Stimulated activated effector memory CD8-positive, alpha-beta T cell treated with anti-CD3 and anti-CD28 coated beads, Interleukin-12 subunit alpha, Interleukin-12 subunit beta, amount 100 ng/mL, for 72 hours (primary cell): ENCODE results near the gene SLC6A3.

ENCODE experiments used
- ATAC-seq: fragments of 150-1000 bp; cut with Tn5 transposase; 2 replicates; pipeline ENCODE4 v1.10.0; 2021
- DNase-seq, 2 donors: peaks; one replicate each; pipeline ENCODE4 v3.0.0; 2021 to 2022; ENCODE audit warnings: low spot score in 2 of 2
- H3K27ac Mint-ChIP-seq: one replicate; pipeline ENCODE4 v1.8.0; 2022; ENCODE audit warnings: mild to moderate bottlenecking, mixed read lengths
- H3K36me3 Mint-ChIP-seq: one replicate; pipeline ENCODE4 v1.8.0; 2022; ENCODE audit warnings: mild to moderate bottlenecking, mixed read lengths
- H3K4me1 Mint-ChIP-seq: one replicate; pipeline ENCODE4 v1.8.0; 2022; ENCODE audit warnings: mixed read lengths
- H3K4me3 Mint-ChIP-seq: one replicate; pipeline ENCODE4 v1.8.0; 2022; ENCODE audit warnings: mild to moderate bottlenecking, mixed read lengths
- H3K9me3 Mint-ChIP-seq: one replicate; pipeline ENCODE4 v1.8.0; 2022; ENCODE audit warnings: mixed read lengths

The SLC6A3 gene

GRCh38 chr5:1415626-1416360 lies 29.4 kb downstream of the SLC6A3 start:
- Mint-ChIP-seq H3K36me3 (no peaks in the 10 kb centered on the region), H3K4me1 (peaks cover under 1% of the 10 kb centered on the region), H3K27ac (no peak overlapping the region), H3K4me3 (no peak overlapping the region), H3K9me3 (no peaks in the 10 kb centered on the region)
- ATAC-seq, result no peak
- no peak for DNase-seq

DNA sequence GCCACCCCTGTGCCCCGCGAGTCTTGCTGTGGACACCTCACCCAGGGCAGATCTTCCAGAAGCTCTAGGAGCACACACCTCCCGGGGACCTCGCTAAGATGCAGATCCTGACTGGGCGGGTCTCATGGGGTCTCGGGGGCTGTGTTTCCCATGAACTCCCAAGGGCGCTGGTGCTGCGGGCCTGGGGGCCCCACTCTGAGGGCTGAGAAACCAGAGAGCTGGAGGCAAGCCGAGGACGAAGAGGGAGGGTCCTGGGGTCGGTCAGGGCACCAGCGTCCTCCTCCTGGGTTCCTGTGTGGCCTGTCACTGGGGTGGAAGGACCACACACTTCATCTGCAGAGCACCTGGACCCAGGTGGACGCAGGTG lies 30.2 kb downstream of the SLC6A3 start:
- Mint-ChIP-seq H3K36me3 (no peaks in the 10 kb centered on the region), H3K4me3 (no peak overlapping the region), H3K9me3 (no peaks in the 10 kb centered on the region), H3K27ac (no peak overlapping the region), H3K4me1 (peaks cover 5% of the 10 kb centered on the region)
- no peak for ATAC-seq
- DNase-seq, result no peak

GRCh38 chr5:1414311-1415058 lies 30.8 kb downstream of the SLC6A3 start:
- no peak for DNase-seq
- Mint-ChIP-seq H3K9me3 (no peaks in the 10 kb centered on the region), H3K36me3 (no peaks in the 10 kb centered on the region), H3K27ac (no peak overlapping the region), H3K4me3 (no peak overlapping the region), H3K4me1 (peaks cover 5% of the 10 kb centered on the region)
- no peak for ATAC-seq

GRCh38 chr5:1413611-1414241 lies 31.5 kb downstream of the SLC6A3 start:
- Mint-ChIP-seq H3K4me1 (peaks cover 5% of the 10 kb centered on the region), H3K27ac (no peak overlapping the region), H3K9me3 (no peaks in the 10 kb centered on the region), H3K36me3 (no peaks in the 10 kb centered on the region), H3K4me3 (no peak overlapping the region)
- ATAC-seq, result no peak
- DNase-seq, result no peak

GRCh38 chr5:1413211-1413610 lies 32.0 kb downstream of the SLC6A3 start:
- Mint-ChIP-seq H3K36me3 (no peaks in the 10 kb centered on the region), H3K27ac (no peak overlapping the region), H3K4me1 (peaks cover 5% of the 10 kb centered on the region), H3K4me3 (no peak overlapping the region), H3K9me3 (no peaks in the 10 kb centered on the region)
- ATAC-seq (no peak), DNase-seq (no peak)

DNA sequence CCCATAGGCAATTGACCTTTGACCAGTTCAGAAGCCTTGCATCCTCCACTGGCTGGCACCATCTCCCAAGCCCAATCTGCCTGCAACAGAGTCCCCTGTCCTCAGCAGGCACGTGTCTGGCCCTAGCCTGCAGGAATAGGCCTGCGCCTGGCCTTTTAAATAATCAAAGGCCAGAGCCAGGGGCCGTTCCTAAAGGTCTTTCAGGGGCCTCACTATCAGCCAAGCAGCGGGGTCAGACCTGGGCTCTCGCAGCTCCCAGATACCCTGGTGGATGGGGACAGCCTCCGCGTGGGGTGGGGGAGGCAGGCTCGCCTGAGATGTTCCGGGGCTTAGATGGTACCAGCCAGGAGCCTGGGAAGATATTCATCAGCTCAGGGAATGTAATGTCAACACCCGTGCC lies 32.6 kb downstream of the SLC6A3 start:
- Mint-ChIP-seq H3K27ac (no peak overlapping the region), H3K36me3 (no peaks in the 10 kb centered on the region), H3K4me3 (no peak overlapping the region), H3K9me3 (no peaks in the 10 kb centered on the region), H3K4me1 (peaks cover 5% of the 10 kb centered on the region)
- DNase-seq, result no peak
- no peak for ATAC-seq

DNA sequence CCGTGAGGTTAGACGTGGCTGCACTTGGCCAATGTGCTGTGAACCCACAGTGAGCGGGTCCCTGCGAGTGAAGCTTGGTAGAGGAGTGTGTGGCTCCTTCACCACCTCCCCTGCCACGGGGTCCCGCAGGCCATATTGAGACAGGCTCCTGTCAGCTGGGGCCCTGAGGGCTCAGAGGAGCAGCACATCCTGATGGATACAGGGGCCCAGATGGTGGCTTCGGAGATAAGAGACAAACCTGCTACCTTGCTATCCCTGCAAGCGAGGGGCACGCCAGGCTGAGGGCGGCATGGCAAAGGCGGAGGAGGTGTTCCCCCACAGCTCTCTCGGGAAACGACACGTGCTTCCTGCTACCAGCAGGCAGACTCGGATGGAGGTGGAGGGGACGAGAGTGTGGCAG lies 33.1 kb downstream of the SLC6A3 start:
- no peak for DNase-seq
- Mint-ChIP-seq H3K36me3 (no peaks in the 10 kb centered on the region), H3K27ac (peak overlapping the region; percentile 76), H3K9me3 (no peaks in the 10 kb centered on the region), H3K4me1 (peaks cover 5% of the 10 kb centered on the region), H3K4me3 (no peak overlapping the region)
- ATAC-seq, result no peak

DNA sequence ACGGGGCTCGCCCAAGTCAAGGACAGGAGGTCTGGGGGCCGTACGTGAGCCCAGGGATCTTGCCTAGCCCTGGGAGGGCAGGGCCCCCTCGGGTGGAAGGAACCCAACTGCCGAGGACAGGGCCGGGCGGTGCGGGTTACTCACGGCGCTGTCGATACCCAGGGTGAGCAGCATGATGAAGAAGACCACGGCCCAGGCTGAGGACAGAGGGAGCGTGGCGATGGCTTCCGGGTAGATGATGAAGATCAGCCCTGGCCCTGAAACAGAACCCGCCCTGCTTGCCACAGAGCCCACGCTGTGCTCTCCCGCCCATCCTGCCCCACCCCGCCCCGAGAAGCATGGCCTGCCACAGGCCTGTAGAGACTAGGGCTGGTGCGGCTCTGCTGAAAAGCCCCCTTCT lies 34.1 kb downstream of the SLC6A3 start:
- DNase-seq (no peak), ATAC-seq (no peak)
- Mint-ChIP-seq H3K4me1 (peaks cover 5% of the 10 kb centered on the region), H3K4me3 (no peak overlapping the region), H3K36me3 (no peaks in the 10 kb centered on the region), H3K9me3 (no peaks in the 10 kb centered on the region), H3K27ac (no peak overlapping the region)

DNA sequence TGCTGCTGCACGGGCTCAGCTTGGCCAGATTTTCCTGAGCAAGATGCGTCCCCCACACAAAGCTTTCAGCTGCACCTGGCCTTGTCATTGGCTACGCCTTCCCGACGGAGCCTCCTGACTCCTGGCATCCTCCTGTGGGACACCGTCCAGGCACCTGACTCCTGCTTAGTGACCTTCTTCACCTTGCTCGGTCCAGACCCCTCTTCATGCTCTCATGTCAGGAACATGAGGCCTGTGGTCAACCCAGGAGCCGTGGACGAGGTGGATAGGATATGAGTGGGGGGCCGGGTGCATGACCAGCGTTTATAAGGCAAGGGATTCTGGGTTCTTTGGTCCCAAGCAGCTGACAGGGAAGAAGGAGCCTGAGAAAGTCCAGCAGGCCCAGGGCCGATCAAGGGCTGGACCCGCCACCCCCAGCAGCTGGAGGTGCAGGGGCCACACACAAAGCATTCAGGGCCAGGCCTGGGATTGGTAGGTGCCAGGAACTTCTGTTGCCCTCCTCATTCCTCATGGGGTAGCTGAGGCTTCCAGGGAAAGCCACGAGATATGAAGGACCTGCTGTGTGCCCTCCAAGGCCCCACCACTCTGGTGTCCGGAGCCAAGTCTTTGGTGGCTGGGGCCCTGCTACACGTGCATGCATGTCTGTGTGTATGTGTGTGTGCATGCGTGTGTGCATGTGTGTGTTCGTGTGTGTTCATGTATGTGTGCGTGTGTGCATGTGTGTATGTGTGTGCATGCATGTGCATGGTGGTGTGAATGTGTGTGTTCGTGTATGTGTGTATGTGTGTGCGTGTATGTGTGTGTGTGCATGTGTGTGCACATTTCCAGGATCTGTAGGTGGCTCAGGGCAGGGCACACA lies 34.9 kb downstream of the SLC6A3 start:
- DNase-seq, result no peak
- H3K9me3 Mint-ChIP-seq, result no peaks in the 10 kb centered on the region

GRCh38 chr5:1409381-1410110 lies 35.7 kb downstream of the SLC6A3 start:
- Mint-ChIP-seq H3K9me3 (no peaks in the 10 kb centered on the region), H3K36me3 (no peaks in the 10 kb centered on the region), H3K4me1 (peaks cover 5% of the 10 kb centered on the region), H3K27ac (no peak overlapping the region), H3K4me3 (no peak overlapping the region)
- ATAC-seq, result no peak
- DNase-seq, result no peak

More for the DNA sequence above, 34.9 kb downstream of the SLC6A3 start:
- Mint-ChIP-seq H3K4me1 (peaks cover 5% of the 10 kb centered on the region), H3K4me3 (no peak overlapping the region), H3K36me3 (no peaks in the 10 kb centered on the region), H3K27ac (no peak overlapping the region)
- ATAC-seq, result no peak

GRCh38 chr5:1406681-1407640 lies 38.3 kb downstream of the SLC6A3 start:
- H3K27ac Mint-ChIP-seq, result no peak overlapping the region
- H3K4me3 Mint-ChIP-seq, result no peak overlapping the region
- no peaks in the 10 kb centered on the region for H3K36me3 Mint-ChIP-seq
- H3K4me1 Mint-ChIP-seq, result peaks cover 5% of the 10 kb centered on the region
- ATAC-seq (no peak), DNase-seq (no peak)
- H3K9me3 Mint-ChIP-seq, result no peaks in the 10 kb centered on the region

- H3K36me3 Mint-ChIP-seq, result no peaks in the 10 kb centered on the region
- peaks cover 5% of the 10 kb centered on the region for H3K4me1 Mint-ChIP-seq
- DNase-seq, result no peak
- H3K4me3 Mint-ChIP-seq, result no peak overlapping the region
- no peak overlapping the region for H3K27ac Mint-ChIP-seq
- H3K9me3 Mint-ChIP-seq, result no peaks in the 10 kb centered on the region
- no peak for ATAC-seq
These were observed 39.4 kb downstream of the SLC6A3 start for GRCh38 chr5:1405539-1406530.

GRCh38 chr5:1405121-1405520 lies 40.1 kb downstream of the SLC6A3 start:
- no peak overlapping the region for H3K4me3 Mint-ChIP-seq
- H3K9me3 Mint-ChIP-seq, result no peaks in the 10 kb centered on the region
- H3K4me1 Mint-ChIP-seq, result no peaks in the 10 kb centered on the region
- no peak overlapping the region for H3K27ac Mint-ChIP-seq
- DNase-seq (no peak), ATAC-seq (no peak)
- H3K36me3 Mint-ChIP-seq, result no peaks in the 10 kb centered on the region
